ENCODE measurements around the gene CDKN2B-AS1.
"Not testable (repeated sequence)": the region's sequence is repeated elsewhere in the genome, so short reads cannot be mapped to it uniquely, and the experiment has no call there.

The CDKN2B-AS1 gene

GRCh38 chr9:21994556-21995005 is at the start of gene CDKN2B-AS1:
Gene CDKN2B-AS1, plus strand, starts transcription at chr9:21994791.
- Histone ChIP-seq H3K4me3 (ENCODE audit: low read length) (peak within 1 kb of the TSS; percentile 83), H3K36me3 (ENCODE audit: control insufficient read depth, insufficient read depth, low read length) (no peaks in the 10 kb centered on the region), H3K9ac (ENCODE audit: low read length) (peak within 1 kb of the TSS; percentile 53), H3K27me3 (ENCODE audit: control insufficient read depth, insufficient read depth, low read length) (peaks cover 19% of the 10 kb centered on the region), H3K27ac (ENCODE audit: low read depth, low read length) (peak within 1 kb of the TSS; percentile 61), H3K4me1 (ENCODE audit: control insufficient read depth, insufficient read depth, low read length) (no peaks in the 10 kb centered on the region)

GRCh38 chr9:21945606-21946005 is 49.0 kb upstream of the CDKN2B-AS1 start:
- Histone ChIP-seq H3K27me3 (ENCODE audit: control insufficient read depth, insufficient read depth, low read length) (no peaks in the 10 kb centered on the region), H3K9ac (ENCODE audit: low read length) (no peak overlapping the region), H3K27ac (ENCODE audit: low read depth, low read length) (no peak overlapping the region), H3K4me3 (ENCODE audit: low read length) (no peak overlapping the region), H3K36me3 (ENCODE audit: control insufficient read depth, insufficient read depth, low read length) (no peaks in the 10 kb centered on the region), H3K4me1 (ENCODE audit: control insufficient read depth, insufficient read depth, low read length) (no peaks in the 10 kb centered on the region)

- no peaks in the 10 kb centered on the region for H3K36me3 ChIP-seq (ENCODE audit: control insufficient read depth, insufficient read depth, low read length)
- no peak overlapping the region for H3K27ac ChIP-seq (ENCODE audit: low read depth, low read length)
- H3K9ac ChIP-seq (ENCODE audit: low read length), result no peak overlapping the region
- no peak overlapping the region for H3K4me3 ChIP-seq (ENCODE audit: low read length)
- no peaks in the 10 kb centered on the region for H3K4me1 ChIP-seq (ENCODE audit: control insufficient read depth, insufficient read depth, low read length)
- no peaks in the 10 kb centered on the region for H3K27me3 ChIP-seq (ENCODE audit: control insufficient read depth, insufficient read depth, low read length)
Observed at GRCh38 chr9:21958833-21959232, 35.8 kb upstream of the CDKN2B-AS1 start.

- not testable (repeated sequence) for H3K4me1 ChIP-seq (ENCODE audit: control insufficient read depth, insufficient read depth, low read length); H3K27me3 ChIP-seq (ENCODE audit: control insufficient read depth, insufficient read depth, low read length); H3K4me3 ChIP-seq (ENCODE audit: low read length); H3K9ac ChIP-seq (ENCODE audit: low read length); H3K27ac ChIP-seq (ENCODE audit: low read depth, low read length); H3K36me3 ChIP-seq (ENCODE audit: control insufficient read depth, insufficient read depth, low read length)
Observed at GRCh38 chr9:21959268-21959667, 35.3 kb upstream of the CDKN2B-AS1 start.

- no peak overlapping the region for H3K27ac ChIP-seq (ENCODE audit: low read depth, low read length)
- H3K36me3 ChIP-seq (ENCODE audit: control insufficient read depth, insufficient read depth, low read length), result no peaks in the 10 kb centered on the region
- no peak overlapping the region for H3K9ac ChIP-seq (ENCODE audit: low read length)
- peaks cover 17% of the 10 kb centered on the region for H3K27me3 ChIP-seq (ENCODE audit: control insufficient read depth, insufficient read depth, low read length)
- no peak overlapping the region for H3K4me3 ChIP-seq (ENCODE audit: low read length)
- H3K4me1 ChIP-seq (ENCODE audit: control insufficient read depth, insufficient read depth, low read length), result peaks cover 3% of the 10 kb centered on the region
Observed at GRCh38 chr9:21961569-21961968, 33.0 kb upstream of the CDKN2B-AS1 start.

- peaks cover 40% of the 10 kb centered on the region for H3K27me3 ChIP-seq (ENCODE audit: control insufficient read depth, insufficient read depth, low read length)
- H3K9ac ChIP-seq (ENCODE audit: low read length), result no peak overlapping the region
- no peaks in the 10 kb centered on the region for H3K36me3 ChIP-seq (ENCODE audit: control insufficient read depth, insufficient read depth, low read length)
- H3K27ac ChIP-seq (ENCODE audit: low read depth, low read length), result no peak overlapping the region
- peaks cover 3% of the 10 kb centered on the region for H3K4me1 ChIP-seq (ENCODE audit: control insufficient read depth, insufficient read depth, low read length)
- peak overlapping the region; percentile 62 for H3K4me3 ChIP-seq (ENCODE audit: low read length)
Observed at GRCh38 chr9:21964925-21965385, 29.6 kb upstream of the CDKN2B-AS1 start.

GRCh38 chr9:21965401-21965951 is 29.1 kb upstream of the CDKN2B-AS1 start:
- peaks cover 3% of the 10 kb centered on the region for H3K4me1 ChIP-seq (ENCODE audit: control insufficient read depth, insufficient read depth, low read length)
- peaks cover 45% of the 10 kb centered on the region for H3K27me3 ChIP-seq (ENCODE audit: control insufficient read depth, insufficient read depth, low read length)
- H3K9ac ChIP-seq (ENCODE audit: low read length), result no peak overlapping the region
- peak overlapping the region; percentile 62 for H3K4me3 ChIP-seq (ENCODE audit: low read length)
- no peaks in the 10 kb centered on the region for H3K36me3 ChIP-seq (ENCODE audit: control insufficient read depth, insufficient read depth, low read length)
- H3K27ac ChIP-seq (ENCODE audit: low read depth, low read length), result no peak overlapping the region

- no peak overlapping the region for H3K9ac ChIP-seq (ENCODE audit: low read length)
- H3K36me3 ChIP-seq (ENCODE audit: control insufficient read depth, insufficient read depth, low read length), result no peaks in the 10 kb centered on the region
- peaks cover 52% of the 10 kb centered on the region for H3K27me3 ChIP-seq (ENCODE audit: control insufficient read depth, insufficient read depth, low read length)
- H3K4me1 ChIP-seq (ENCODE audit: control insufficient read depth, insufficient read depth, low read length), result peaks cover 3% of the 10 kb centered on the region
- H3K27ac ChIP-seq (ENCODE audit: low read depth, low read length), result no peak overlapping the region
- H3K4me3 ChIP-seq (ENCODE audit: low read length), result peak overlapping the region; percentile 62
Observed at GRCh38 chr9:21966140-21966851, 28.3 kb upstream of the CDKN2B-AS1 start.

- Histone ChIP-seq H3K36me3 (ENCODE audit: control insufficient read depth, insufficient read depth, low read length) (no peaks in the 10 kb centered on the region), H3K9ac (ENCODE audit: low read length) (no peak overlapping the region), H3K27me3 (ENCODE audit: control insufficient read depth, insufficient read depth, low read length) (peaks cover 52% of the 10 kb centered on the region), H3K4me3 (ENCODE audit: low read length) (no peak overlapping the region), H3K27ac (ENCODE audit: low read depth, low read length) (no peak overlapping the region), H3K4me1 (ENCODE audit: control insufficient read depth, insufficient read depth, low read length) (peaks cover 3% of the 10 kb centered on the region)
Observed at GRCh38 chr9:21967169-21967568, 27.4 kb upstream of the CDKN2B-AS1 start.

- peaks cover 52% of the 10 kb centered on the region for H3K27me3 ChIP-seq (ENCODE audit: control insufficient read depth, insufficient read depth, low read length)
- H3K9ac ChIP-seq (ENCODE audit: low read length), result no peak overlapping the region
- no peak overlapping the region for H3K27ac ChIP-seq (ENCODE audit: low read depth, low read length)
- H3K36me3 ChIP-seq (ENCODE audit: control insufficient read depth, insufficient read depth, low read length), result no peaks in the 10 kb centered on the region
- peaks cover 3% of the 10 kb centered on the region for H3K4me1 ChIP-seq (ENCODE audit: control insufficient read depth, insufficient read depth, low read length)
- H3K4me3 ChIP-seq (ENCODE audit: low read length), result no peak overlapping the region
Observed at GRCh38 chr9:21967702-21968101, 26.9 kb upstream of the CDKN2B-AS1 start.

GRCh38 chr9:21968331-21969010 is 26.1 kb upstream of the CDKN2B-AS1 start:
- Histone ChIP-seq H3K27me3 (ENCODE audit: control insufficient read depth, insufficient read depth, low read length) (peaks cover 55% of the 10 kb centered on the region), H3K27ac (ENCODE audit: low read depth, low read length) (no peak overlapping the region), H3K4me1 (ENCODE audit: control insufficient read depth, insufficient read depth, low read length) (peaks cover 3% of the 10 kb centered on the region), H3K36me3 (ENCODE audit: control insufficient read depth, insufficient read depth, low read length) (no peaks in the 10 kb centered on the region), H3K4me3 (ENCODE audit: low read length) (no peak overlapping the region), H3K9ac (ENCODE audit: low read length) (no peak overlapping the region)

- peaks cover 63% of the 10 kb centered on the region for H3K27me3 ChIP-seq (ENCODE audit: control insufficient read depth, insufficient read depth, low read length)
- H3K4me3 ChIP-seq (ENCODE audit: low read length), result no peak overlapping the region
- H3K36me3 ChIP-seq (ENCODE audit: control insufficient read depth, insufficient read depth, low read length), result no peaks in the 10 kb centered on the region
- no peak overlapping the region for H3K9ac ChIP-seq (ENCODE audit: low read length)
- H3K27ac ChIP-seq (ENCODE audit: low read depth, low read length), result no peak overlapping the region
- peaks cover 5% of the 10 kb centered on the region for H3K4me1 ChIP-seq (ENCODE audit: control insufficient read depth, insufficient read depth, low read length)
Observed at GRCh38 chr9:21969011-21969940, 25.3 kb upstream of the CDKN2B-AS1 start.
